ENCODE results near the gene RICTOR. TPM values are rescaled to one million over a fixed set of nuclear protein-coding genes. Genes with fewer than 3 reads are reported as not detected.

Gene RICTOR
- total RNA-seq, 1 donor from 2014 or later = 41.3 TPM

- Histone ChIP-seq H3F3A (ENCODE audit: low read depth) (peaks cover 14% of the 10 kb centered on the region), H3K36me3 (peaks cover 10% of the 10 kb centered on the region), H3K9me3 (ENCODE audit: low read depth) (peaks cover 8% of the 10 kb centered on the region), H3K79me2 (ENCODE audit: low read depth) (peaks cover 67% of the 10 kb centered on the region), H4K20me1 (ENCODE audit: low read depth) (peaks cover 34% of the 10 kb centered on the region), H2AFZ (replicated peaks) (no peak overlapping the region), H3K4me1 (peaks cover 32% of the 10 kb centered on the region), H3K9ac (no peak overlapping the region), H3K4me3 (no peak overlapping the region), H3K27me3 (no peaks in the 10 kb centered on the region), H3K4me2 (peak overlapping the region; percentile 67), H3K27ac (no peak overlapping the region)
- Mint-ChIP-seq H3K36me3 (peaks cover 37% of the 10 kb centered on the region), H3K27ac (no peak overlapping the region), H3K4me3 (no peak overlapping the region), H3K9me3 (peaks cover 34% of the 10 kb centered on the region), H3K4me1 (peaks cover 24% of the 10 kb centered on the region), H3K27me3 (ENCODE audit: insufficient read depth, low read depth) (no peaks in the 10 kb centered on the region)
- peak; percentile 44 for DNase-seq (ENCODE audit: low spot score)
- TF ChIP-seq EZH2 (IDR thresholded peaks at IDR 0.05) (no peak), EZH2phosphoT487 (IDR thresholded peaks at IDR 0.05) (no peak)
- TF ChIP-seq, protein P1, sequence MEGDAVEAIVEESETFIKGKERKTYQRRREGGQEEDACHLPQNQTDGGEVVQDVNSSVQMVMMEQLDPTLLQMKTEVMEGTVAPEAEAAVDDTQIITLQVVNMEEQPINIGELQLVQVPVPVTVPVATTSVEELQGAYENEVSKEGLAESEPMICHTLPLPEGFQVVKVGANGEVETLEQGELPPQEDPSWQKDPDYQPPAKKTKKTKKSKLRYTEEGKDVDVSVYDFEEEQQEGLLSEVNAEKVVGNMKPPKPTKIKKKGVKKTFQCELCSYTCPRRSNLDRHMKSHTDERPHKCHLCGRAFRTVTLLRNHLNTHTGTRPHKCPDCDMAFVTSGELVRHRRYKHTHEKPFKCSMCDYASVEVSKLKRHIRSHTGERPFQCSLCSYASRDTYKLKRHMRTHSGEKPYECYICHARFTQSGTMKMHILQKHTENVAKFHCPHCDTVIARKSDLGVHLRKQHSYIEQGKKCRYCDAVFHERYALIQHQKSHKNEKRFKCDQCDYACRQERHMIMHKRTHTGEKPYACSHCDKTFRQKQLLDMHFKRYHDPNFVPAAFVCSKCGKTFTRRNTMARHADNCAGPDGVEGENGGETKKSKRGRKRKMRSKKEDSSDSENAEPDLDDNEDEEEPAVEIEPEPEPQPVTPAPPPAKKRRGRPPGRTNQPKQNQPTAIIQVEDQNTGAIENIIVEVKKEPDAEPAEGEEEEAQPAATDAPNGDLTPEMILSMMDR (IDR thresholded peaks at IDR 0.05) = no peak
Measured at GRCh38 chr5:39024005-39024404, 50.2 kb downstream of the RICTOR start.

- H3K4me2 ChIP-seq = peak overlapping the region; percentile 67
- H2AFZ ChIP-seq (replicated peaks) = no peak overlapping the region
- peak overlapping the region; percentile 40 for H3K27ac ChIP-seq
- H3K36me3 ChIP-seq = peaks cover 10% of the 10 kb centered on the region
- H3K4me1 ChIP-seq = peaks cover 32% of the 10 kb centered on the region
- H3K9ac ChIP-seq = no peak overlapping the region
- DNase-seq (ENCODE audit: low spot score) = no peak
- H3K79me2 ChIP-seq (ENCODE audit: low read depth) = peaks cover 60% of the 10 kb centered on the region
- H3K36me3 Mint-ChIP-seq = peaks cover 33% of the 10 kb centered on the region
- peaks cover 34% of the 10 kb centered on the region for H4K20me1 ChIP-seq (ENCODE audit: low read depth)
- H3K27ac Mint-ChIP-seq = no peak overlapping the region
- no peaks in the 10 kb centered on the region for H3K27me3 ChIP-seq
- H3K4me1 Mint-ChIP-seq = peaks cover 24% of the 10 kb centered on the region
- H3K4me3 ChIP-seq = no peak overlapping the region
- H3K4me3 Mint-ChIP-seq = no peak overlapping the region
- peaks cover 26% of the 10 kb centered on the region for H3K9me3 Mint-ChIP-seq
- no peaks in the 10 kb centered on the region for H3K27me3 Mint-ChIP-seq (ENCODE audit: insufficient read depth, low read depth)
- TF ChIP-seq EZH2phosphoT487 (IDR thresholded peaks at IDR 0.05) = no peak
- TF ChIP-seq, protein P1 (IDR thresholded peaks at IDR 0.05) = no peak
- peaks cover 4% of the 10 kb centered on the region for H3K9me3 ChIP-seq (ENCODE audit: low read depth)
- H3F3A ChIP-seq (ENCODE audit: low read depth) = peaks cover 14% of the 10 kb centered on the region
Measured at GRCh38 chr5:39023121-39023520, 51.1 kb downstream of the RICTOR start.

DNA sequence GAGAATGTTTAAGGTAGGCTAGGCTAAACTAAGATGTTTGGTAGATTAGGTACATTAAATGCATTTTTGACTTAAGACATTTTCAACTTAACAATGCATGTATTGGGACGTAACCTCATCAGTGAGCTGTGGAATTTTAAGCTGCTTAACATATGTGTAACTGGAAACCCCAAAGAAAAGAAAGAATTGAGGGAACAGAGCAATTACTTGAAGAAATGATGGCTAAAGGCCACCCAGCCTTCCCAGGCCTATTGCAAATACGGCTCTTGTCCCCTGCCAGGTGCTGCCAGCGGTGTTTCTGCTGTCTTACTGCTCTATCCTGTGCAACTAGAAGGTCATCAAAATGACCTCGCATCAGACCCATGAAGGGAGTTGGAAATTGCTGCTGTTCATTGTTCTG, 52.0 kb downstream of the RICTOR start:
- H4K20me1 ChIP-seq (ENCODE audit: low read depth) = peaks cover 34% of the 10 kb centered on the region
- H3K79me2 ChIP-seq (ENCODE audit: low read depth) = peaks cover 52% of the 10 kb centered on the region
- H2AFZ ChIP-seq (replicated peaks) = no peak overlapping the region
- no peaks in the 10 kb centered on the region for H3K9me3 ChIP-seq (ENCODE audit: low read depth)
- H3K27ac Mint-ChIP-seq = peak overlapping the region; percentile 50
- peak; percentile 61 for DNase-seq (ENCODE audit: low spot score)
- no peak overlapping the region for H3K4me3 Mint-ChIP-seq
- TF ChIP-seq EZH2phosphoT487 (IDR thresholded peaks at IDR 0.05) (peak; percentile 27), EZH2 (IDR thresholded peaks at IDR 0.05) (no peak)
- peaks cover 24% of the 10 kb centered on the region for H3K4me1 Mint-ChIP-seq
- H3K4me2 ChIP-seq = peak overlapping the region; percentile 67
- H3K27ac ChIP-seq = peak overlapping the region; percentile 40
- peaks cover 3% of the 10 kb centered on the region for H3K36me3 ChIP-seq
- H3K9me3 Mint-ChIP-seq = peaks cover 21% of the 10 kb centered on the region
- peaks cover 14% of the 10 kb centered on the region for H3F3A ChIP-seq (ENCODE audit: low read depth)
- H3K4me1 ChIP-seq = peaks cover 32% of the 10 kb centered on the region
- no peaks in the 10 kb centered on the region for H3K27me3 Mint-ChIP-seq (ENCODE audit: insufficient read depth, low read depth)
- H3K36me3 Mint-ChIP-seq = peaks cover 28% of the 10 kb centered on the region
- H3K4me3 ChIP-seq = no peak overlapping the region
- H3K9ac ChIP-seq = no peak overlapping the region
- H3K27me3 ChIP-seq = no peaks in the 10 kb centered on the region

- Histone ChIP-seq H3K4me2 (peak overlapping the region; percentile 67), H3F3A (ENCODE audit: low read depth) (peaks cover 14% of the 10 kb centered on the region), H3K9me3 (ENCODE audit: low read depth) (no peaks in the 10 kb centered on the region), H3K79me2 (ENCODE audit: low read depth) (peaks cover 45% of the 10 kb centered on the region), H3K27ac (peak overlapping the region; percentile 47), H3K36me3 (no peaks in the 10 kb centered on the region), H4K20me1 (ENCODE audit: low read depth) (peaks cover 34% of the 10 kb centered on the region), H3K4me3 (no peak overlapping the region), H3K27me3 (no peaks in the 10 kb centered on the region), H3K9ac (no peak overlapping the region), H2AFZ (replicated peaks) (no peak overlapping the region), H3K4me1 (peaks cover 32% of the 10 kb centered on the region)
- H3K4me1 Mint-ChIP-seq = peaks cover 24% of the 10 kb centered on the region
- no peak for TF ChIP-seq EZH2phosphoT487 (IDR thresholded peaks at IDR 0.05)
- no peak for TF ChIP-seq EZH2 (IDR thresholded peaks at IDR 0.05)
- TF ChIP-seq, protein P1 (IDR thresholded peaks at IDR 0.05) = no peak
- no peak overlapping the region for H3K27ac Mint-ChIP-seq
- peaks cover 28% of the 10 kb centered on the region for H3K36me3 Mint-ChIP-seq
- H3K4me3 Mint-ChIP-seq = no peak overlapping the region
- no peaks in the 10 kb centered on the region for H3K27me3 Mint-ChIP-seq (ENCODE audit: insufficient read depth, low read depth)
- peaks cover 19% of the 10 kb centered on the region for H3K9me3 Mint-ChIP-seq
- DNase-seq (ENCODE audit: low spot score) = peak; percentile 14
Measured at GRCh38 chr5:39021413-39021812, 52.8 kb downstream of the RICTOR start.

Data from neural progenitor cell (in vitro differentiated cells).